Ishikawa (cell line): ENCODE data around the gene MRPL48.

Source experiments
- CREB1 ChIP-seq: IDR thresholded peaks from 2 replicates; pipeline ENCODE4 v1.6.1; 2012; ENCODE audit warnings: low read depth
- EGR1 ChIP-seq: IDR thresholded peaks from 2 replicates; pipeline ENCODE4 v1.6.1; 2012
- EP300 ChIP-seq: IDR thresholded peaks from 2 replicates; pipeline ENCODE4 v1.6.1; 2012; ENCODE audit warnings: borderline replicate concordance
- FOXM1 ChIP-seq: IDR thresholded peaks from 2 replicates; pipeline ENCODE4 v1.6.1; 2012; ENCODE audit warnings: low read depth, borderline replicate concordance
- MAX ChIP-seq: IDR thresholded peaks from 2 replicates; pipeline ENCODE4 v1.6.1; 2012
- NFIC ChIP-seq: IDR thresholded peaks from 2 replicates; pipeline ENCODE4 v1.6.1; 2012
- REST ChIP-seq: IDR thresholded peaks from 2 replicates; pipeline ENCODE4 v1.6.1; 2012; ENCODE audit warnings: low read depth, mild to moderate bottlenecking
- TAF1 ChIP-seq: IDR thresholded peaks from 2 replicates; pipeline ENCODE4 v1.6.1; 2012; ENCODE audit warnings: low read depth, mild to moderate bottlenecking

- TF ChIP-seq CREB1 (no peak), EGR1 (no peak), NFIC (no peak), EP300 (no peak), REST (no peak), TAF1 (no peak), MAX (no peak), FOXM1 (no peak)
These were observed 39.9 kb upstream of the MRPL48 start for GRCh38 chr11:73747762-73748161.
